RWPE1 (cell line): ENCODE measurements around the gene GALNT18.
A peak's percentile ranks its signal among the peaks of the same experiment; 100 is the strongest.

ENCODE experiments used
- CTCF ChIA-PET: fragments of 350-600 bp; sonication (Branson Sonifier 250); formaldehyde crosslinking; extraction: SDS; loops from one replicate; lab custom pipeline; 2021; lab: Yijun Ruan, JAX
- POLR2A ChIA-PET: fragments of 400-600 bp; formaldehyde crosslinking; extraction: SDS; loops from one replicate; lab custom pipeline; 2020; ENCODE audit warnings: antibody characterized with exemption; ENCODE audit not compliant: low non-redundant PET; lab: Yijun Ruan, JAX
- DNase-seq: peaks from one replicate; pipeline ENCODE4 v3.0.0; 2012; ENCODE audit warnings: low spot score
- H3K27ac ChIP-seq: fragments of 450-650 bp; 2 replicates; pipeline ENCODE4 v1.5.1; 2017
- CTCF ChIP-seq: fragments of 450-650 bp; conservative IDR thresholded peaks from 2 replicates; pipeline ENCODE4 v1.5.1; 2017; ENCODE audit warnings: low read depth, mild to moderate bottlenecking

The GALNT18 gene

GRCh38 chr11:11237070-11237832 lies 384.6 kb downstream of the GALNT18 start:
- ChIA-PET POLR2A (no interaction called here), CTCF (no interaction called here)
- TF ChIP-seq CTCF = no peak

GRCh38 chr11:11236498-11237059 lies 385.2 kb downstream of the GALNT18 start:
- CTCF ChIA-PET = no interaction called here
- no peak overlapping the region for H3K27ac ChIP-seq
- no peak for DNase-seq
- POLR2A ChIA-PET = no interaction called here
- no peak for TF ChIP-seq CTCF

More at GRCh38 chr11:11237070-11237832, 384.6 kb downstream of the GALNT18 start:
- H3K27ac ChIP-seq = no peak overlapping the region
- DNase-seq = no peak

- ChIA-PET CTCF (interaction anchor here (0.6 to 1.8 kb wide), 2 partner anchors 12 to 76 kb away, joined by 4 to 5 read pairs; no protein-coding TSS in a partner anchor), POLR2A (no interaction called here)
- DNase-seq = no peak
- H3K27ac ChIP-seq = no peak overlapping the region
- TF ChIP-seq CTCF = no peak
These were observed 390.0 kb downstream of the GALNT18 start for GRCh38 chr11:11231763-11232162.

- TF ChIP-seq CTCF = no peak
- no peak overlapping the region for H3K27ac ChIP-seq
- ChIA-PET POLR2A (no interaction called here), CTCF (interaction anchor here (1.8 kb wide), 1 partner anchor 13 kb away, joined by 5 read pairs; no protein-coding TSS in a partner anchor)
- no peak for DNase-seq
These were observed 390.8 kb downstream of the GALNT18 start for GRCh38 chr11:11230802-11231562.

GRCh38 chr11:11230087-11230486 lies 391.7 kb downstream of the GALNT18 start:
- no peak overlapping the region; the same call in 1 of the 2 replicates for H3K27ac ChIP-seq
- ChIA-PET POLR2A (no interaction called here), CTCF (no interaction called here)
- TF ChIP-seq CTCF = no peak
- DNase-seq = no peak

- POLR2A ChIA-PET = no interaction called here
- DNase-seq = peak; percentile 87
- no peak overlapping the region; the same call in 1 of the 2 replicates for H3K27ac ChIP-seq
- TF ChIP-seq CTCF = no peak
- CTCF ChIA-PET = no interaction called here
These were observed 392.2 kb downstream of the GALNT18 start for GRCh38 chr11:11229647-11230046.
